OCI-M1 (cell line): ENCODE data around the gene KIF21A.
"Not testable (repeated sequence)": the region's sequence is repeated elsewhere in the genome, so short reads cannot be mapped to it uniquely, and the experiment has no call there.

Experiments
- DNase-seq: peaks from one replicate; lab custom pipeline; 2025; lab: John Stamatoyannopoulos, UW

KIF21A gene

DNA sequence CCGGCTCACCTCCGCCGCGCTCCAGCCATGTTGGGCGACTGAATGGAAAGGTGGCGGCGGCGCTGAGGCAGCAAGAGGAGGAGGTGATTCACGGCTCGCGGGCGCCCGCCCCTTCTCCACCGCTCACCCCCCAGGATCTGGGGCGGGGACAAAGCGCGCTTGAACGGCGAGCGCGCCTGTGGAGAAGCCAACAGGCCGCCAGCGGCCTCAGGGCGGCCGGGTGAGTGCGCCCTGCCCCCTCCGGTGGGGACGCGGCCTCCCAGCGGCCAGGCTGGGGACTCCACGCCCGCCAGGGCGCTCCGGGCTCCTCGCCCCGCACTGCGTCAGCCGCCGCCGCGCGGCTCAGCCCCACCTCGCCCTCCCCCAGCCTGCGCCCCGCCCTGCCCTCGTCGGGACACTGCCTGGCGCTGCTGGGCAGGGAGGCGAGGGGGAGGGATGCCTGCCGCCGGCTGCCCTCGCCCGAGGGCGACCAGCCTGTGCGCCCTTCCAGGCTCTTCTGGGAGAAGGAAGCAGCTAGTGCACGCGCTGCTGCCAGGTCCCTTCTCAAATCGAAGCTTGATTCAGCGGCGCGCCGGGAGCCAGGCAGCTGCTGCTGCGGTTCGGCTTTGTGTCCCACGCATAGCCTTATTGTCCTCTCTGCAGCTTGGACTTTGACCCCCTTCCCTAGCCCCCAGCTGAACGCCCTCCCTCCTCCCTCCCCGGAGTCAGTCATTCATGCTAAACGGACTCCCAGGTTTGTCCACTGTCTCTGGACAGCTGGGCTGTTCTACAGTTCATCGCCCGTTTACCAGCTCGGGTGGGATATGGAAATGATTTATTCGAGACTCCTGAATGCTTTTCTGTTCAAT lies at the start of gene KIF21A:
KIF21A (minus strand) TSS at position 40 of the 848 bp plus-strand sequence. CDS start 150 bp downstream, outside the sequence.
- peak; percentile 86 for DNase-seq

DNA sequence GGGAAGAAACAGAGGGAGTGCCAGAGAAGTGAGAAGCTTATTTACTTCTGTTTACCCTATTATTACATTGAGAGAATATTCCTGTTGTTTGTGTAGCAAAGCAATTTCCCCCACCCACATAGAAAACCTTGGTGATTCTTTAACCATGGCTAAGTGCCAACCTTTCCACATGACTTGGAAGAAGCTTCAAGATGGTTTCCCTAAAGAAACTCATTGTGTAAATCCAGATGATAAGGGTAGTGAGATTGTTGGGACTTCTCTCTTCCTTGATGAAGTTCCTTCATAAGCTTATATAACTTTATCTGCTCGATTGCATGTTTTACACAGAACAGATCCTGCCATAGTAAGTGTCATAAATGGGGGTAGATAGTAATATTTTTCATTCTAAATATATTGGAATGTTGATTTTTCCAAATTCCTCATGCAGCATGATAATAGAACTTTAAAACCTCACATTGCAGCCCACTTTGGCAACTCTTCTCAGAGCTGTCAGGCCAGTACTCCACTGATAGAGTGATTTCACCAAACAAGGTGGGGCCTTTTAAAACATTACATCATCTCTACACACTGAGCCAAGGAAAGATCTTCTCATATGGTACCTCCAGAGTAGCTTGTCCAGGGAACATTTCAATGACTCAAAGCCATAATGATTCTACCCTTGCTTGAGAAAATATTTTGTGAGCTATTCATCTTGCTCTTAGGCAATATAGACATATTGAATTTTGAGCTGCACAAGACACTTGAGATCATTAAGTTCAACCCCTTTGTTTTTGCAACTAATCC lies 47.8 kb upstream of the KIF21A start:
- DNase-seq = peak; percentile 30

- no peak for DNase-seq
These were observed 40.7 kb upstream of the KIF21A start for GRCh38 chr12:39483597-39483996.

DNA sequence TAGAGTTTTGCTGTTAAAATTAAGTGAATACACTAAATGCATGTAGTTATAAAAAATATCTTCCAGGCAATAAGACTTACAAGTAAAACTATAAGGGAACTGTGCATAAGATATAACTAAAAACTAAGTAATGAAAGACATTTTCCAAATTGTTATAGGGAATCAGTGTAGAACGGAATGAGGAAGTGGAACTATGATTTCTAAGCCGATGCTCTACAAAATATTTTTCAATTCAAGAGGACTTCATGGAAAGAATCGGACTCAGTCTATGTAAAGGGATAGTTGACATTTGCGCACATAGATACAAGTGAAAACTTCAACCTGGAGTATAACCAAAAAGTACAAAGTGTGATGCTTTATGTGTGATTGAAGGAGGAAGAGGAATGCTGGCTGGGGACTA lies 40.1 kb upstream of the KIF21A start:
- DNase-seq = no peak

DNA sequence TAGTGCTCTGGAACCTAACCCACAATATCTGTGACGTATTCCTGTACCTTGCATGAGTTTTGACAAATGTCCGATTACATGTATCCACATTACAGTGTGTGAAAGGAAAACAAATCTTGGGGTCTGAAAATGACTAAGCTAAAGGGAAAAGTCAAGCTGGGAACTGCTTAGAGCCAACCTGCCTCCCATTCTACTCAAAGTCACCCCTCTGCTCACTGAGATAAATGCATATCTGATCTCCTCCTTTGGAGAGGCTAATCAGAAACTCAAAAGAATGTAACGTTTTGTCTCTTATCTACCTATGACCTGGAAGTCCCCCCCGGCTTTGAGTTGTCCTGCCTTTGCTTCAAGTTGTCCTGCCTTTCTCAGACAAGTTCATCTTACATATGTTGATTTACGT lies 34.0 kb upstream of the KIF21A start:
- no peak for DNase-seq

DNA sequence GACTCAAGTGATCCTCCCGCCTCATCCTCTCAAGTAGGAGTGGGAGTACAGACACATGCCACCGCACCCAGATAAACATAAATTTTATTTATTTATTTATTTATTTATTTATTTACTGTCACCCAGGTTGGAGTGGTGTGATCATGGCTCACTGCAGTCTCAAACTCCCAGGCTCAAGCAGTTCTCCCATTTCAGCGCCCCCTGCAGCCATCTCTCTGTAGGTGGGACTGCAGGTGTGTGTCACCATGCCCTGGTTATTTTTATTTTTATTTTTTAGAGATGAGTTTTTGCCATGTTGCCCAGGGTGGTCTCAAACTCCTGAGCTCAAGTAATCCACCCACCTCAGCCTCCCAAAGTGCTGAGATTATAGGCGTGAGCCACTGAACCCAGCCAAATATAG lies 33.2 kb upstream of the KIF21A start:
- DNase-seq = no peak

GRCh38 chr12:39475136-39475535 lies 32.2 kb upstream of the KIF21A start:
- not testable (repeated sequence) for DNase-seq

GRCh38 chr12:39467432-39467870 lies 24.5 kb upstream of the KIF21A start:
- peak; percentile 26 for DNase-seq

DNA sequence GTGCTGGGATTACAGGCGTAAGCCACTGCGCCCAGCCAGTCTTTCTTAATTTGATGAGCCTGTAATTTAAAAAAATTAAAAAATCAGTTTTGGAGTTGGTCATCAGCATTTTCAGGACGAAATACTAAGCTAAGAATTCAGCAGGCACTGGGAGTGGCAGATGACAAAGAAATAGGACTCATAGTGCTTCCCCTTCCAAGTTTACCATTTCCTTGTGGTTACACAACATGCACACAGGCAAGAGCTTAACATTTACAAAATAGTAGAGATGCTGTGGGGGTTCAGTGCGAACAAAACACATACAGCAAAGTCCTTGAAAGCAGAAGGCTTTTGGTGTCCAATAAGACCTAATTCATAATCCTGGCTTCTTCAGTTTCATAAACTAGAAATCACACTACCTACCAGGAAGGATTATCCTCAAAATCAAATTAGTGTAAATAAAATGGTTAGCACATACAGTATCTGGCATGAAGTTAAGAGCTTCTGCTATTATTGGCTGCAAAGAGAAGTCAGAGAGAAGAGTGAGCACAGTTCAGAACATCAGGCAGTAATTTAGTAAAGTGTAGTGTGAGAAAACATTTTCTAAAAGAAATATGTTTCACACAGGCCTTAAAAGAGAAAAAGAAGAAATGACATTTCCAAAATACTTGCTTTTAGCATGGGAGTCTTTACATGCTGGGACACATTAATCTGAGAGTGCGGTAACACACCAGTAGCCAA lies 22.2 kb upstream of the KIF21A start:
- no peak for DNase-seq

GRCh38 chr12:39461059-39461458 lies 18.1 kb upstream of the KIF21A start:
- no peak for DNase-seq

- DNase-seq = peak; percentile 42
These were observed 16.1 kb upstream of the KIF21A start for GRCh38 chr12:39459027-39459434.

DNA sequence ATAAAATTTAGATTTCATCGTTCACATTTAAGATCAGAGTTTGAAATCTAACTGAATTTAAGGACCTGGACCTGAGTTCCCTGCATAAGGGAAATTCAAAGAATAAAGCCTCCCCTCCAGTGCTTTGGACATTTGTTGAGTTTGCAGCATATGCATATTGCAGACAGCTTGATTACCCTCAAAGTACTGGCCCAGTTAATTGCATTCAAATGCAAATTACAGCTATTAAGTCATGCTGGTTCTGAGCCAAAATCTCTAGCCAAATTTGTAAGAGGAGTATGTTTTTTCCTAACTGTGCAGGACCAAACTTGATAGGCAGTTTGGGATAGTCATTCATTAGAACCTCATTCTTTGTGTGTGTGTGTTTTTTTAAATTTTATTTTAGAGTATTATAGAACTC lies 9.1 kb upstream of the KIF21A start:
- no peak for DNase-seq

DNA sequence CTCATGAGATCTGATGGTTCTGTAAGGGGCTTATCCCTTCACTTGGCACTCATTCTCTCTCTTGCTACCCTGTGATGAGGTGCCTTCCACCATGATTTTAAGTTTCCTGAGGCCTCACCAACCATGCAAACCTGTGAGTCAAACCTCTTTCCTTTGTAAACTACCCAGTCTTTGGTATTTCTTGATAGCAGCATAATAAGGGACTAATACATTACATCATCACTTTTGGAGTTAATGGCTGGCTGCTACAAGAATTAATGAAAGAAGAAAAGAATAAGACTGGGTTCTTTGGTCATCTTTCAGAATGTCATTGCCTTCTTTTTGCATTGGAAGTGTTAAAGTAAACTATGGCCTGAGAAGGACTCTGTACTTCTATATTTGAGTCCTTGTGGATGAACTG lies 5.1 kb upstream of the KIF21A start:
- DNase-seq = no peak

- no peak for DNase-seq
These were observed 949 bp upstream of the KIF21A start for GRCh38 chr12:39443929-39444209.

DNA sequence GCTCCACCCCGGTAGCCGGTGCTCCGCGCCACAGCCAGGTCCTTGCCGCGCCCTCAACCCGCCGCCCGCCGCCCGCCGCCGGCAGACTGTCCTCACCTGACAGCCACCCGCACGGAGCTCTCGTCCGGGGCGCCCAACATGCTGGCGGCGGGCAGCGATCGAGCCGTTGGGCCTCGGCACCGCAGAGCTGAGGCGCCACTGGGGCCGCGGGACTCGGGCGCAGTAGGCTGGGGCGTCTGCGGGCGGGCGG lies 164 bp downstream of the KIF21A start:
- no peak for DNase-seq

GRCh38 chr12:39441963-39442830 lies 723 bp downstream of the KIF21A start:
- DNase-seq = peak; percentile 42

GRCh38 chr12:39441189-39441962 lies 1.5 kb downstream of the KIF21A start:
- no peak for DNase-seq

DNA sequence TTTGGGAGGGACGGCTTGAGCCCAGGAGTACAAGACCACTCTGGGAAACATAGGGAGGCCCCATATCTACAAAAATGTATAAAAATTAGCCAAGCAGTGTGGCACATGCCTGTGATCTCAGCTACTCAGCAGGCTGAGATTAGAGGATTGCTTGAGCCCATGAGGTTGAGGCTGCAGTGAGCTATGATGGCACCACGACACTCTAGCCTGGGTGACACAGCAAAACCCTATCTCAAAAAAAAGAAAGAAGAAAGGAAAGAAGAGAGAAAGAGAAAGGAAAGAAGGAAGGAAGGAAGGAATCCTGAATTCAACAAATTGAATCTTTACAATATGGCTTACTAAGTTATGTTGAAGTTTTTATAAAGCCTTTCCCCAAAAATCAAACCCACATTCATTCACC lies 2.1 kb downstream of the KIF21A start:
- DNase-seq = peak; percentile 43

- no peak for DNase-seq
These were observed 2.8 kb downstream of the KIF21A start for GRCh38 chr12:39440101-39440500.

GRCh38 chr12:39435531-39435930 lies 7.4 kb downstream of the KIF21A start:
- no peak for DNase-seq

DNA sequence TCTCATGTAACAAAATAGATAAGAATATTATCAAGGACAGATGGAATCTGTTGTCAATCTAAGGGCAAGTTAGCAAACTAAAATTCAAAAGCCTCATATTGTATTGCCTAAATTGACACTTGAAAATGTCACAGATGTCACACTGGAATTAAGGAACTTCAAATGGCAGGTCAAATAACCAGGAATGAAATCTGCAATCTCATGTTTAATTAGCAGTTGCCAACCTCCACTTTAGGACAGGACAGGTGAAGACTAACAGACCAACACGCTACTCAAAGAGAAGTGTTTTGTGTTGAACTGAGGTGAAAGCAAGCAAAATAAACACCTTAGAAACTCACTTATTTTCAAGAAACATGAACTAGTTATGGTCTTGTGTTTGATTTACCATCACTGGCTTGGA lies 11.1 kb downstream of the KIF21A start:
- DNase-seq = no peak
